Osteoblast (primary cell): ENCODE results near the gene AKAP10. TPM values are rescaled to one million over a fixed set of nuclear protein-coding genes. Genes with fewer than 3 reads are reported as not detected.
"Not testable (repeated sequence)": the region's sequence is repeated elsewhere in the genome, so short reads cannot be mapped to it uniquely, and the experiment has no call there.

Source experiments
- DNase-seq: peaks from one replicate; pipeline ENCODE4 v3.0.0; 2011; ENCODE audit warnings: low spot score, mixed read lengths; ENCODE audit not compliant: insufficient read length; ENCODE audit errors: missing footprints
- H2AFZ ChIP-seq: 2 replicates; pipeline ENCODE4 v1.6.0; 2011; ENCODE audit warnings: mild to moderate bottlenecking, low read length
- H3K27ac ChIP-seq: 2 replicates; pipeline ENCODE4 v1.5.1; 2011; ENCODE audit warnings: mild to moderate bottlenecking, low read depth, low read length, moderate library complexity
- H3K27me3 ChIP-seq: 2 replicates; pipeline ENCODE4 v1.6.0; 2012; ENCODE audit warnings: mild to moderate bottlenecking, control low read depth, inconsistent platforms, low read length, moderate library complexity; ENCODE audit not compliant: insufficient read depth
- H3K36me3 ChIP-seq: 2 replicates; pipeline ENCODE4 v1.5.1; 2011; ENCODE audit warnings: mild to moderate bottlenecking, low read length, control low read depth, moderate library complexity; ENCODE audit not compliant: insufficient read depth
- H3K4me1 ChIP-seq: 2 replicates; pipeline ENCODE4 v1.5.1; 2011; ENCODE audit warnings: mild to moderate bottlenecking, low read length, control low read depth, moderate library complexity; ENCODE audit not compliant: insufficient read depth
- H3K4me2 ChIP-seq: 2 replicates; pipeline ENCODE4 v1.6.0; 2011; ENCODE audit warnings: mild to moderate bottlenecking, low read length; ENCODE audit not compliant: insufficient read depth
- H3K4me3 ChIP-seq: fragments of 200-600 bp; sonication (generic); 3 replicates; pipeline ENCODE4 v1.5.1; 2012; ENCODE audit warnings: mild to moderate bottlenecking, low read length, inconsistent platforms; ENCODE audit not compliant: insufficient read depth
- H3K79me2 ChIP-seq: 2 replicates; pipeline ENCODE4 v1.6.0; 2012; ENCODE audit warnings: mild to moderate bottlenecking, low read length, control low read depth, inconsistent platforms; ENCODE audit not compliant: insufficient read depth
- H3K9me3 ChIP-seq: 2 replicates; pipeline ENCODE4 v1.5.1; 2011; ENCODE audit warnings: low read depth, low read length, control low read depth
- H4K20me1 ChIP-seq: 2 replicates; pipeline ENCODE4 v1.6.0; 2012; ENCODE audit warnings: mild to moderate bottlenecking, low read length, control low read depth; ENCODE audit not compliant: insufficient read depth
- CTCF ChIP-seq: IDR thresholded peaks from 2 replicates; pipeline ENCODE4 v1.5.1; 2011; ENCODE audit warnings: mild to moderate bottlenecking, low read depth, low read length, moderate library complexity; ENCODE audit errors: extremely low read depth
- total RNA-seq: library from RNA; depleted of rRNA; stranded (reverse); fragments of >200 nt; gene quantifications from 2 replicates; pipeline ENCODE4 v1.2.3, GENCODE V29; 2012

Gene AKAP10
- total RNA-seq, 1 donor = 27.5 TPM

- peaks cover 52% of the 10 kb centered on the region for H3K79me2 ChIP-seq
- H3K4me2 ChIP-seq = peak overlapping the region; percentile 92
- H3K36me3 ChIP-seq = no peaks in the 10 kb centered on the region
- H3K4me3 ChIP-seq = peak overlapping the region; percentile 85
- H3K4me1 ChIP-seq = peaks cover 11% of the 10 kb centered on the region
- peaks cover 6% of the 10 kb centered on the region for H4K20me1 ChIP-seq
- TF ChIP-seq CTCF = no peak
- H3K27ac ChIP-seq = peak overlapping the region; percentile 59
- DNase-seq = peak; percentile 62
- H3K27me3 ChIP-seq = no peaks in the 10 kb centered on the region
- H2AFZ ChIP-seq = peak overlapping the region; percentile 99
- no peaks in the 10 kb centered on the region for H3K9me3 ChIP-seq
These were observed 678 bp upstream of the AKAP10 start for GRCh38 chr17:19978209-19978802.

- peak overlapping the region; percentile 26 for H3K4me2 ChIP-seq
- H4K20me1 ChIP-seq = peaks cover 10% of the 10 kb centered on the region
- H3K27me3 ChIP-seq = no peaks in the 10 kb centered on the region
- no peaks in the 10 kb centered on the region for H3K36me3 ChIP-seq
- H3K4me1 ChIP-seq = peaks cover 11% of the 10 kb centered on the region
- DNase-seq = peak; percentile 25
- peaks cover 77% of the 10 kb centered on the region for H3K79me2 ChIP-seq
- no peak for TF ChIP-seq CTCF
- H2AFZ ChIP-seq = no peak overlapping the region
- H3K27ac ChIP-seq = no peak overlapping the region
- H3K9me3 ChIP-seq = no peaks in the 10 kb centered on the region
- H3K4me3 ChIP-seq = no peak overlapping the region
These were observed 2.0 kb downstream of the AKAP10 start for GRCh38 chr17:19975601-19976000.

- DNase-seq = no peak
- TF ChIP-seq CTCF = no peak
- H3K27me3 ChIP-seq = no peaks in the 10 kb centered on the region
- no peak overlapping the region for H3K4me3 ChIP-seq
- H3K9me3 ChIP-seq = no peaks in the 10 kb centered on the region
- H3K4me2 ChIP-seq = no peak overlapping the region
- H4K20me1 ChIP-seq = peaks cover 15% of the 10 kb centered on the region
- no peak overlapping the region for H2AFZ ChIP-seq
- H3K36me3 ChIP-seq = peaks cover 9% of the 10 kb centered on the region
- H3K79me2 ChIP-seq = peaks cover 97% of the 10 kb centered on the region
- no peak overlapping the region for H3K27ac ChIP-seq
- H3K4me1 ChIP-seq = peaks cover 8% of the 10 kb centered on the region
These were observed 4.5 kb downstream of the AKAP10 start for GRCh38 chr17:19973156-19973555.

GRCh38 chr17:19962954-19963353 is 14.7 kb downstream of the AKAP10 start:
- H4K20me1 ChIP-seq, H2AFZ ChIP-seq, H3K4me3 ChIP-seq, H3K27ac ChIP-seq, H3K4me2 ChIP-seq, H3K9me3 ChIP-seq, H3K4me1 ChIP-seq, H3K27me3 ChIP-seq, DNase-seq: not testable (repeated sequence)
- Histone ChIP-seq H3K36me3 (peaks cover 22% of the 10 kb centered on the region), H3K79me2 (peaks cover 40% of the 10 kb centered on the region)
